Astrocyte (in vitro differentiated cells and primary cell): ENCODE data around the gene TMEM151A.

Source experiments
- EZH2 ChIP-seq: IDR thresholded peaks from 2 replicates; pipeline ENCODE4 v1.6.1; 2012; ENCODE audit warnings: mild to moderate bottlenecking, low read length, inconsistent platforms; ENCODE audit not compliant: insufficient read depth
- TF ChIP-seq, protein P1 (sequence below): IDR thresholded peaks from 2 replicates; pipeline ENCODE4 v1.5.1; 2011; ENCODE audit warnings: low read depth, mild to moderate bottlenecking, inconsistent platforms, low read length, moderate library complexity; ENCODE audit not compliant: insufficient read depth

DNA sequence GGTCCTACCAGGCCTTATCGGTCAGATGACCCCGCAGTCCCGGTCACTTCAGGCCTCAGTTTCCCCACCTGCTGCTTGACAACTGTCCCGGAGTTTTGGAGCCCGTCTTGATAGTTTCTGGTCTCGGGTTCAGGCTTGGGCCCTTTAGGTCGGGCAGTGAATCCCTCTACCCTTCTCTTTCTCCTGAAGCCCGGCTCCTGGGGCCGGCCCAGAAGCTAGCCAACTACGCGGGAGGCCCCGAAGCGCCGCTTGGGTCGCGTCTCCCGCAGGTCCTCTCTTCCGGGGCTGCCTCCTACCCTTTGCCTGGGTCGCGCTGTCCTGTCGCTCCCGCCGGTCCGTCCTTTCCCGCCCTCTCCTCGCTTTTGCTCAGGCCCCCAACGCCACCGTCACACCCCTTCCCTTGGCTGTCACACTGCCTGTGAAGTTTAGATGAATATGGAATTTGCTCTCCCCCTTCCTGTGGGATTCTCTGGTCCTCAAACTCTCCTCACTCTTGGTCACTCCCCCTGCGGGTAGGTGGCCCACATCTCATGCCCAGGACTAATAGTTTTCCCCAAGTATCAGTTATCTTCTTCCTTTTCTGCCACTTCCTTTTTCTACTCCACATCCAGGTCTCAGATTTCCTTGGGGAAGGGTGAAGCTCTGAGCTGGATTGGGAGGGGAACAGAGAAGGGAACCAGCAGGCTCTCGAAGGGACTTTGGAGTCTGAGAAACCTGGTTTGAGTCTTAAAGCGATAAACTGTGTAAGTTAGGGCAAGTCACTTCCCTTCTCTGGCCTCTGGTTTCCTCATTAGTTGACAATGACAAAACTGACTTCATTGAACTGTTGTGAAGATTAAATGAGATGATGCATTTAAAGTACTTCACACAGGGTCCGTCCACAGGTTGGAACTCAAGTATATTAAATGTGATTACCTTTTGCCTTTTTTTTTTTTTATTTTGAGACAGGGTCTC lies 22.5 kb upstream of the TMEM151A start:
- TF ChIP-seq EZH2 = no peak
- TF ChIP-seq, protein P1, sequence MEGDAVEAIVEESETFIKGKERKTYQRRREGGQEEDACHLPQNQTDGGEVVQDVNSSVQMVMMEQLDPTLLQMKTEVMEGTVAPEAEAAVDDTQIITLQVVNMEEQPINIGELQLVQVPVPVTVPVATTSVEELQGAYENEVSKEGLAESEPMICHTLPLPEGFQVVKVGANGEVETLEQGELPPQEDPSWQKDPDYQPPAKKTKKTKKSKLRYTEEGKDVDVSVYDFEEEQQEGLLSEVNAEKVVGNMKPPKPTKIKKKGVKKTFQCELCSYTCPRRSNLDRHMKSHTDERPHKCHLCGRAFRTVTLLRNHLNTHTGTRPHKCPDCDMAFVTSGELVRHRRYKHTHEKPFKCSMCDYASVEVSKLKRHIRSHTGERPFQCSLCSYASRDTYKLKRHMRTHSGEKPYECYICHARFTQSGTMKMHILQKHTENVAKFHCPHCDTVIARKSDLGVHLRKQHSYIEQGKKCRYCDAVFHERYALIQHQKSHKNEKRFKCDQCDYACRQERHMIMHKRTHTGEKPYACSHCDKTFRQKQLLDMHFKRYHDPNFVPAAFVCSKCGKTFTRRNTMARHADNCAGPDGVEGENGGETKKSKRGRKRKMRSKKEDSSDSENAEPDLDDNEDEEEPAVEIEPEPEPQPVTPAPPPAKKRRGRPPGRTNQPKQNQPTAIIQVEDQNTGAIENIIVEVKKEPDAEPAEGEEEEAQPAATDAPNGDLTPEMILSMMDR = peak; percentile 11
